Stimulated activated CD4-positive, alpha-beta T cell treated with anti-CD3 and anti-CD28 coated beads, Interleukin-15, amount 100 ng/mL, for 48 hours (primary cell): Measurements from ENCODE around the gene ALX4.
A peak's percentile ranks its signal among the peaks of the same experiment; 100 is the strongest.

Experiments
- DNase-seq, 2 donors: peaks; one replicate each; pipeline ENCODE4 v3.0.0-alpha.2; 2020; ENCODE audit warnings: low read depth in 2 of 2

ALX4 gene

GRCh38 chr11:44300844-44301563 lies 8.9 kb downstream of the ALX4 start:
- no peak for DNase-seq

DNA sequence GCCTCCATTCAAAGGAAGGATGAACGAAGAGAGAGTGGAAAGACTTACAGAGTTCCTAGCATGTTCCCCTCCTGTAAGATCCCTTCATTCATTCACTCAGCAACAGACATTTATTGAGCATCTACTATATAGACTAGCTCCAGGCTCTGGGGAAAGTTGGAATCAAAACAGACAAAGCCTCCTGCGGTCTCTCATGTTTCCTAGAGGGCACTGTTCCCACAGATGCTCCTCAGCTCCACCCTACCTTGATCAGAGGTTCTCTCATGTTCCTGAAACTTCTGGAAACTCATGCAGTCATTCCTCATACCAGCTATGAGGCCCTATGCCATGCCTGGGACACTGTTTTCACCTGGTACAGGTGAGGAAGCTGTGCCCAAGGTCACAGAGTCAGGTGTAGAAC lies 11.1 kb downstream of the ALX4 start:
- no peak for DNase-seq

- DNase-seq = no peak
Measured at GRCh38 chr11:44290208-44290607, 19.7 kb downstream of the ALX4 start.

- no peak for DNase-seq
Measured at GRCh38 chr11:44288133-44288526, 21.8 kb downstream of the ALX4 start.

DNA sequence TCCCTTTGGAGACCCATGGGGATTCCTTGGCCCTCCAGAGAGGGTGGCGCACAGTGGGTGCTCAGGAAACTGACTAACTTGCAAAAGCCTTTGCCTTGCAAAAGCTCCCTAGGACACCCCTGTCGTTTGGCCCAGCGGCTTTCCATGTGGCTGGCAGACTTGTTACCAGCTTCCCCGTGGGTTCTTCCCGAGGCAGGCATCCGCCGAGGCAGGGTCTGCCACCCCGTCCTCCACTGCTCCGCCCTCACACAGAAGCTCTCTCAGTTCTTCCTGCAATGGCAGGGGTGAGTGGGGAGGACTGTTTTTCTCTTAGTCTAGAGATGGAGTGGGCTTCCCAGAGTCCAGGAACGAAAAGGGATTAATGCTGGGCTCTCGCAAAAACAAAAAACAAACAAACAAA lies 23.0 kb downstream of the ALX4 start:
- DNase-seq = no peak

- peak; percentile 49 for DNase-seq
Measured at GRCh38 chr11:44286268-44286880, 23.6 kb downstream of the ALX4 start.

- DNase-seq = no peak
Measured at GRCh38 chr11:44285756-44286155, 24.2 kb downstream of the ALX4 start.

DNA sequence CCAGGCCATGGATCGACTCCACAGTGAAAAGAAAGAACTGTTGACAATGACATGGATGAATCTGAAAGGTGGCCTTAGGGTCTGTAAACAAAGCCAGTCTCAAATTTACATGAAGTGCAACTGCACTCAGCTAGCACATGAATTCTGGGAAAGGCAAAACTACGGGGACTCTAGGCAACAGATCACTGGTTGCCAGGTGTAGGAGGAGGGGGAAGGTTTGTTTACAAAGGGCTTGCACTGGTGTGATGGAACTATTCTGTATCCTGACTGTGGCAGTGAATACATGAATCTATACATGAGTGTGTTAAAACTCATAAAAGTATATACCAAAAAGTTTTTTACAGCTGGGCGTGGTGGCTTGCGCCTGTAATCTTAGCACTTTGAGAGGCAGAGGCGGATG lies 27.3 kb downstream of the ALX4 start:
- DNase-seq = no peak

- no peak for DNase-seq
Measured at GRCh38 chr11:44281151-44281550, 28.8 kb downstream of the ALX4 start.

DNA sequence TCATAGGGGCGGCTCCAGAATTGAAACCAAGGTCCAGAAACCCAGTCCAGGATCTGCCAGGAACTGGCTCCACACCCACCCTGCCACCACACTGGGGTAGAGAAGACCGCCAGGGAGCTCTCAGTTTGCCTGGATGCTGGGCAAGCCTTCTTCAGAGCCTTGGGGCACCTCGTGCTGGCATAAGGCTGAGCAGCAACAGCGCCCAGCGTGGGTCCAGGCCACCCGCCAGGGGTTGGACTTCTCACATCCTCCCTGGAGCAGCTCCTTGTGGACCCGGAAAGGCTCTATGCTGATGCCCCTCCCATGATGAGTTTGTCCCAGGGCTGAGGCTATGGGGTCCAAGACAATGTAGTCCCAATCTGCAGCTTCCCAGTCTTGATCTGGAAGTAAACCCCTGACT lies 29.7 kb downstream of the ALX4 start:
- no peak for DNase-seq

GRCh38 chr11:44279483-44279882 lies 30.5 kb downstream of the ALX4 start:
- no peak for DNase-seq

DNA sequence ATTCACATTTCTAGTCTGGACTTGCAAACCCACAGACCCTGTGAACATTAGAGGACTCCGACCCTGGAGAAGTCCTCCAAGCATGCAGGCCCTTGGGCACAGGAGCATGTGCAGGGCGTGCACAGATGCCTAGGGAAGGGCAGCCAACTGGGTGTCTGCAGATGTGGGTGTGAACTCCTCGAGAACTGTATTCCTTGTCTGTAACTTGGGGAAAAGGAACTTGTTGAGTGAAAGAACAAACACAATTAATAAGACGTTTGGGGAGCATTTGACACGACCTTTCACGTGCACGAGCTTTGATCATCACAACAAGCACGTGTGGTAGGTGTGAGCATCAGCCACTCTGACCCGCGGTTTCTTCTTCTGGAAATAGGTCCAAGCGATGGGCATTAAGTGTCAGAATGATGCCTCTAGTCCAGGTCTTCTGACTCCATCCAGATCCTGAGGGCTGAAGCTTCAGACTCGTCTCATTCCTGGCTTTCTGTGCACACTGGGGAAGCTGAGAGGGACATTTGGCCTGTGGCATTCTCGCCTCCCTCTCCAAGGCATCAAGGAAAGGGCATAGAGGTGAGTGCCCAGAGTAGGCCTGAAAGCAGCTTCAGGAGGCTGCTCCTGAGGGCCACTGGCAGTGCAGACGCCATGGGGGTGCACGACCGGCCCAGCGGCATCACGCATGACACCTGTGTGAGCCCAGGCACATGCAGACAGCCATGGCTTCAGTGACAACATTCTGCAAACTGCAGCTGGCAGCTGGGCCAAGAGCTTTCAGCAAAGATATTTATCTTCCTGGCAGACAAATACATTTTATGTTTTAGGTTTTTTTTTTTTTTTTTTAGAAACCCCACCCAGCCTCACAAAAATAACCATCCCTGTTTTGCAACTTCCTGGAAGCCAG lies 32.5 kb downstream of the ALX4 start:
- no peak for DNase-seq

DNA sequence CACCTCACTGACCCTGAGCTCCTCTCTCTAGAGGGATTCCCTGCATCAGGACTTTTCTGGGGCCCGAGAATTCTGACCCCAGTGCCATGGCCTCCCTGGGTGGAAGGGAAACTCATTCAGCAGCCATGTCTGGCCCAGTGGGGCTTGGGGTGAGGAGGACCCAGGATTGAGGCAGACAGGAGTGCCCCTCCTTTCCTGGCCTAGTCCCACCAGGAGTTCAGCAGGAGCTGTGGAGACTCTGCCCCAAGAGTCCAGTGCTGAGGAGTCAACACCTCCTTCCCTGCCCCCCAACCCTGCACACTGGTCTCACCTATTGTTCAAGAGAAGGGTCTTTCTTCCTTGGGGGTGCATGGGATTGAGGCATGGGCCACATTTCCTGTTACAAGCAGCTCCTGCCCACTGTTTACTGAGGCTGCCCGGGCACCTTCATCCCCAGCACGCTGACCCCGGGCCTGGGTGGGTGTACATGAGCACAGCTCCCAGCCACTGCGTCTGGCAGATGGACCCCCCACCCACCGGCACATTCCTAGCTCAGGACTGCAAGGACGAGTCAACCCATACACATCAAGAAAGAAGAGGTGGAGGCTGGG lies 33.9 kb downstream of the ALX4 start:
- DNase-seq = no peak

DNA sequence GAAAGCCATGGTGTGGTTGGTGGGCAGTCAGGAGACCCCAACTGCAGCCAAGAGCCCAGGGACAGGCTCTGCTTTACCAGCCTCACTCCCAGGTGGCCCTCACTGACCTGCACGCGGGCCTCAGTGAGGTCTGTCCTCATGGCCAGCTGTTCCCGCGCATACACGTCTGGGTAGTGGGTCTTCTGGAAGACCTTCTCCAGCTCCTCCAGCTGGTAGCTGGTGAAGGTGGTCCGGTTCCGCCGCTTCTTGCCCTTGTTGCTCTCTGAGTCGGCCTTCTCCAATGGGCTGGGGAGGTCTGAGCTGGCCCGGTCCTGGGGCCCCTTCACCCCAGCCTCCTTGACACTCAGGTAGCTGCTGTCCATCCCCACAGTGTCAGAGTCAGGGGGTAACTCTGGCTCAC lies 34.7 kb downstream of the ALX4 start:
- no peak for DNase-seq

DNA sequence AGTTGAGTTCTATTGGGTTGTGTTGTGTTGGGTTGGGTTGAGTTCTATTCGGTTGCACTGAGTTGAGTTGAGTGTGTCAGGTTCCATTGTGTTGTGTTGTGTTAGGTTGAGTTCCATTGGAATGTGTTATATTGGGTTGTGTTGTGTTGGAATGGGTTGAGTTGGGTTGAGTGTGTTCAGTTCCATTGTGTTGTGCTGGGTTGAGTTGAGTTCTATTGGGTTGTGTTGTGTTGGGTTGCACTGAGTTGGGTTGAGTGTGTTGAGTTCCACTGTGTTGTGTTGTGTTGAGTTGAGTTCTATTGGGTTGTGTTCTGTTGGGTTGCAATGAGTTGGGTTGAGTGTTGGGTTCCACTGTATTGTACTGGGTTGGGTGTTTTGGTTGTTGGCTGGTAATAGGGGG lies 35.5 kb downstream of the ALX4 start:
- no peak for DNase-seq

DNA sequence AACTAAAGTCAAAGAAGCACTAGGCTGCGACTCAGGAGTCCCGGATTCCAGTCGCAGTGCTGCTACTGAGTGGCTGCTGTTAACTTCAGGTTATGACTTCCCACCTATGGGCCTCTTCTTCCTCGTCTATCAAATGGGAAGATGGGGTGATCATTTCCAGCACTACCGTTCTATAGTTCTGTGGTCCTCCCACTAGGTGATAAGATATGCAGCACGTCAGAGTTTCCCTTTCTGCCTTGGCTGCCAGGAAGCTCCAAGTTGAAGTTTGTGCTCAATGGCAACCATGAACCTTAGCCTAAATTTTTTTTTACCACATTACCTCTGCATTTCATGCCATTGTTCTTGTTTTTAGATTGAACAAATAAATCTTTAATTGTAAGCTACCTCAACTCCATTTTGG lies 38.7 kb downstream of the ALX4 start:
- no peak for DNase-seq

DNA sequence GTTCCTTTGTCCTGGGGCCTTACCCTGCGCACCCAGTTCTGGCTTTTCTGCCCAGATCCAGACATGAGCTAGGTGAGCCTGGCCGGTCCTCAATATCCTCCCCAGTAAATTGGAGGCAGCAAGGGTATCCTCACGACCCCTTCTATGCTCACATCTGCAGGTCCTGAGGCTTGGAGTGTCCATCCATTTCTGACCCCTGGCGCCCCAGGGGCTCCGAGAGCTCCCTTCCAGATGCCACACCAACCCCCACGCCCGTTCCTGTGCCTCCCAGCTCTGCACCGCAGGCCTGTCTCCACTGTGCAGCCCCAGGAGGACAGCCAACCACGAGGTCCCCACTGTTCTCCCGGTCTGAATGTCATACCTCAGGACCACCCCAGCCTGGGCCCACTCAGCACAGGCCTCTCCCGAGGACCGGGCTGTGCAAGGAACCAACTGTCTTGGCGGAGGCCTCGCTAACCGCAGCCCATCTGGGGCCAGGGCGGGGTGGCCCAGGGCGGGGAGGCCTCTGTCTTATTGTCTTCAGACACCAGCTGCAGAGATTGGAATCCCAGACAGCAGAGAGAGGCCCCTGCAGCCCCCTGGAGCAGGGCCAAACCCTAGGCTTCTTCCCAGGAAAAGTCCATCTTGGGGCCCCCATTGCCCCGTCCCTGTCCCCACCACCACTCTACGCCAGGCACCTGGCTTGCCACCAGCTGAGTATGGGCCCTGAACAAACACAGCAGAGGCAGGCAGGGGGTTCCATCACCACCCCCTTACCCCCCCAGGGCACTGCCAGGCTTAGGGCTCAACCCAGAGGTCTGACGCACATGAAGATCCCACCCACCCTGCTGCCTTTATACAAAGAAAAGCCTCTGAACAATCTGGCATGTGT lies 39.3 kb downstream of the ALX4 start:
- DNase-seq = no peak

DNA sequence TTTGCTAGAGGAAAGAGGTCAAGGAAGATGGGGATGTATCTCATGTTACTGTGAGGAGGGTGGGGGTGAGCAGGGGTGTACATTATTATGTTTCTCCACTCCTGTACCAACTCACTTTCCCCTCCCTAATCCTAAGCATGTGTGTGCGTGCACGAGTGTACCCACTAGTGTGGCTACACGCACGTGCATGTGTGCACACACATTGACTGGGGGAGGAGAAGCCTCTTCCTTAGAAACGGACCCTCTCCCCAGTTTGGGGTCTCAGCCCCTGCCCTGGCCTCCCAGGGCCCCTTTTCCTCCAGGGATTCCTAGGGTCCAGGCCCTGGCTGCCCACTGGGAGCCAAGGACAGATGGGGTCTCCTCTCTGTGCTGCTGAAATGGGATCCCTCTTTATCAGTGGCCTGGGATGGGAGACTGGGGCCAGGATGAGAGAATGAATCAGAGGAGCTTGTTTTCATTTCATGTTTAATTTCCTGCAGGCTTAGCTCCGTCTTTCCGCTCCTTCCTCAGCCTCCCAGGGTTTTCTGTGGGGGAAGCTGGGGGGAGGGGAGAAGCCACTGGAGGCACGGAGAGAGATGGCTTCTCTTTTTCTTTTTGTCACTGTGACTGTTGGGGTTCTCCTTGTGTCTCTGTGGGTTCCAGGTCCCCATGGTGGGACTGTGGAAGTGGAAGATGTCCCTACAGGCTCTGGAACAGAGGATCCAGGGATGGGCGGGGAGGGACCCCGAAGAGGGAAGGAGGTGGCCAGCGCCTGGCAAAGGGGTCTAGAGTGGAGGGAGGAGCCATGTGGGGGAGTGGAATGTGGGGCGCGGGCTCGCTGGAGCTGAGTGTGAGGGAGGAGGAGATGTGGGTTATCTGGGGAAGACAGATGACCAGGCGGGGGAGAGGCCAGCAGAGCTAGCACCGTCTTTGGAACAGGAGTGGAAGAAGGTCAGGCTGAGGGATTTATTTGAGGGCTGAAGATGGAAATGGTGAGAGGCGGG lies 40.3 kb downstream of the ALX4 start:
- DNase-seq = no peak

DNA sequence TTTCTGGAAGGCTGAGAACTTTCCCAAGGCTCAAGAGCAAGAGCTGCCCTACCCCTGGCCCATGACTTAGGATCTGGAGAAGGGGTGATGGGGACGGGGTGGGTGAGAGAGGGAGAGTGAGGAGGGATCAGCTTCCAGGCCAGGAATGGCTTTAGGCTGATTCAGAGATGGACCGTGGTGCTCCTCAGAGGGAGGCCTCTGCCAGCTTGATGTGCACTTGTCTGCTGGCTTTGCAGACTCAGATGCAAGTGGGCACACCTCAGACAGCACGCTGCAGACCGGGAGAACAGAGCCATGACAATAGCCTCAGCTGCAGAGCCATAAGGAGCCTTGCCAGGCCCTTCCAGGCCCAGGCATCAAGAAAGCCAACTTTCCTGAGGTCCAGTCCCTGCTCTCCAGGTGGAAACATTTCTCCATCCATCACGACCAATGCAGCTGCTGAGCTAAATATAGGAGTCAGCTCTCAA lies 41.3 kb downstream of the ALX4 start:
- no peak for DNase-seq
